ENCODE measurements around the gene ADAMTS9. TPM values are rescaled to one million over a fixed set of nuclear protein-coding genes. Genes with fewer than 3 reads are reported as not detected.
A peak's percentile ranks its signal among the peaks of the same experiment; 100 is the strongest.

ADAMTS9 gene
- total RNA-seq, 4 donors from 2014 or later: 136 to 1,116 (median 230) TPM

DNA sequence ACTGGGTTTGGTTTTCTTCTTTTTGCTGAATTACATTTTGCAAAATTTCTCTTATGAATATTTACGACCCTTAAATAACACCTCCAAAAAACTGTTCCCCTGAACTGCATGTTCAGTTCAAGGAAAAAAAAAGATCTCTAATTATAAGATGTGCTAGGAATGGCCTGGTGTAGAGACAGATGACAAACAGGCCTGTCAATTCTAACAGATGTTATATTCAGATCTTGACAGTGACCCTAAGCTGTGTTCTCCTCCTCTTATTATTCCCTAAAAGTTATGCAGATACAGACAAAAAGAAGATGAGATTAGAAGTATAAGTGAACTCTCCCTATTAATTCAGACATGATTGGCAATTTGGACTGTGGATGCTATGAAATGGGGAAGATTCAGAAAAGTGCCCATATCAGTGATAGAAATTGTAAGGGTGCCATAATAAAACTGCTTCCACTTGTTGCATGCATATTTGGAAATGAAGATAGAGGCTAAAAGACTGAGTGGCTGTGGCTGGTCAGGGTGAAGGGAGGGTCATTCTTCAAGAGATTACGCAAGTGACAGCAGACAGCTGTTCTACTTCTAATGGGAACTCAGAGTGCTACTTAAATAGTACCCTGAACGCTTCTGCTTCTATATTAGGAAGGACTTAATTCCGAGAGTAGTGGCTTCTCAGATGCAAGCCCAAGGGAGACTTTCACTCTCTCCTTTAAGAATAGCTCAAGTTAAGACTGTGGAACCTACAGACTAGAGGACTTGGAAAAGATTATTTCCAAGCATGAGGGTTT is 75.5 kb downstream of the ADAMTS9 start:
- ATAC-seq (ENCODE audit: low FRiP score): peak; percentile 57
- no peak for DNase-seq (ENCODE audit: low spot score)
- TF ChIP-seq, protein P1, sequence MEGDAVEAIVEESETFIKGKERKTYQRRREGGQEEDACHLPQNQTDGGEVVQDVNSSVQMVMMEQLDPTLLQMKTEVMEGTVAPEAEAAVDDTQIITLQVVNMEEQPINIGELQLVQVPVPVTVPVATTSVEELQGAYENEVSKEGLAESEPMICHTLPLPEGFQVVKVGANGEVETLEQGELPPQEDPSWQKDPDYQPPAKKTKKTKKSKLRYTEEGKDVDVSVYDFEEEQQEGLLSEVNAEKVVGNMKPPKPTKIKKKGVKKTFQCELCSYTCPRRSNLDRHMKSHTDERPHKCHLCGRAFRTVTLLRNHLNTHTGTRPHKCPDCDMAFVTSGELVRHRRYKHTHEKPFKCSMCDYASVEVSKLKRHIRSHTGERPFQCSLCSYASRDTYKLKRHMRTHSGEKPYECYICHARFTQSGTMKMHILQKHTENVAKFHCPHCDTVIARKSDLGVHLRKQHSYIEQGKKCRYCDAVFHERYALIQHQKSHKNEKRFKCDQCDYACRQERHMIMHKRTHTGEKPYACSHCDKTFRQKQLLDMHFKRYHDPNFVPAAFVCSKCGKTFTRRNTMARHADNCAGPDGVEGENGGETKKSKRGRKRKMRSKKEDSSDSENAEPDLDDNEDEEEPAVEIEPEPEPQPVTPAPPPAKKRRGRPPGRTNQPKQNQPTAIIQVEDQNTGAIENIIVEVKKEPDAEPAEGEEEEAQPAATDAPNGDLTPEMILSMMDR (IDR thresholded peaks at IDR 0.05): no peak

GRCh38 chr3:64608741-64609140 is 79.1 kb downstream of the ADAMTS9 start:
- DNase-seq (ENCODE audit: low spot score): no peak
- ATAC-seq (ENCODE audit: low FRiP score): no peak
- TF ChIP-seq, protein P1 (IDR thresholded peaks at IDR 0.05): no peak

GRCh38 chr3:64607032-64607551 is 80.7 kb downstream of the ADAMTS9 start:
- ATAC-seq (ENCODE audit: low FRiP score): no peak
- DNase-seq (ENCODE audit: low spot score): no peak
- TF ChIP-seq, protein P1 (IDR thresholded peaks at IDR 0.05): no peak

DNA sequence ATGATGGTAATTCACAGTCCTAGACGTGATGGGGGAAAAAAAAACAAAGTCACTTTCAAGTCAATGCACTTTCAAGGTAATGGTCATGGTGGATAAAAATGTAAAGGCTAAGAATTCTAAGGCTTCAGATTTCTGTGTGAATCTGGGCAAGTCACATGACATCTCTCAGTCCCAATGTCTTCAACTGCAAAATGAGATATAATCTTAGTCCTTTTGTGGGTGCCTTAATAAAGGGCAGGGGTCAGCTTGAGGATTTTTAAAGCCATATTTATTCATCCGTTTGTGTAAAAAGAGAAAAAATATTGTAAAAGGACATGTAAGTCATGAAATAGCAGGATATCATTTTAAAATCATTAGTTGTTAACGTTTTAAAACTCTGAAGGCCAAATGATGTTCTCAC is 83.5 kb downstream of the ADAMTS9 start:
- TF ChIP-seq, protein P1 (IDR thresholded peaks at IDR 0.05): no peak
- no peak for DNase-seq (ENCODE audit: low spot score)
- no peak for ATAC-seq (ENCODE audit: low FRiP score)

GRCh38 chr3:64601824-64602223 is 86.0 kb downstream of the ADAMTS9 start:
- ATAC-seq (ENCODE audit: low FRiP score): no peak
- TF ChIP-seq, protein P1 (IDR thresholded peaks at IDR 0.05): no peak
- no peak for DNase-seq (ENCODE audit: low spot score)

DNA sequence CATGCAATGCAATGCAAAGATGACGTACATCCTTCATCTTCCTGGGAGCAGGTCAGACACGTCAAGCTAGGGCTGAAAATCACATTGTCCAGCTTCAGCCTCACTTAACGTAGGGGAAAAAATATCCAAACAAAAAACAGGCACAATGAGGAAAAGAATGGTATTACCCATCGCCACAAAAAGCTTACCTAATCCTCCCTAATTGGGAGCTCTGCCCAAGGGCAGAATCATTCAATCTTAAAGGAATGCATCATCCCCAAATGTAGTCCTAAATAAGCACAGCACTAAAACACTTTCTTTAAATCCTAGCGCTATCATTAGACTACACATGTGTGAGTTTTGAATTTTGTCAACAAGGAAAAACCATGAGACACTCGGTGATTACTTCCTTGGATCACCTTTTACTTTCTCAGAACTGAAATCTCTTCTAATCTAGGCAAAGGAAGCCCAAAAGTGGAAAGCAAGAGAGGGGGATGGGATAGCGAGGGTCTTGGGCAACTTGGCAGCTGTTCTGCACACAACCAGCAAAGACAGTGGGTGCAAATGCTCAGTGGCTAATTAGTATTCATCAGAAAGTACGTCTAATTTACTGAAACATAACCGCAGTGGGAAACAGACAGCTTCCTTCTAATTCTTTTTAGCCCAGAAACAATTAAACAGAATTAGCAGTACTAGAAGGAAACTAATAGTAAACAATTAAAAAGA is 87.4 kb downstream of the ADAMTS9 start:
- ATAC-seq (ENCODE audit: low FRiP score) (no peak), DNase-seq (ENCODE audit: low spot score) (no peak)
- TF ChIP-seq, protein P1 (IDR thresholded peaks at IDR 0.05): no peak
